ENCODE results near the gene PHIP. TPM values are rescaled to one million over a fixed set of nuclear protein-coding genes. Genes with fewer than 3 reads are reported as not detected.

Gene PHIP
- total and polyA plus RNA-seq, 10 of the 15 experiments (the other 5 are each of a cell fraction or from before 2014, with no cell fraction given) = 8.5 to 34.6 (median 17.9) TPM

GRCh38 chr6:78962448-78962847 is 115.6 kb downstream of the PHIP start:
- ChIA-PET SMC1A (ENCODE audit: uncharacterized antibody, unreplicated experiment) (no interaction called here), POLR2A (no interaction called here), CTCF (no interaction called here), RAD21 (ENCODE audit: unreplicated experiment) (no interaction called here)
- Histone ChIP-seq H4K20me1 (ENCODE audit: control insufficient read depth, insufficient read depth) (no peaks in the 10 kb centered on the region), H3K79me2 (ENCODE audit: control insufficient read depth, insufficient read depth, low read length) (no peaks in the 10 kb centered on the region), H3K9me3 (replicated peaks; ENCODE audit: control insufficient read depth, insufficient read depth, low read length) (no peaks in the 10 kb centered on the region), H3K4me3 (no peak overlapping the region), H3K27me3 (replicated peaks in 1 of 2; ENCODE audit: control insufficient read depth in 2 of 2, insufficient read depth in 2 of 2, low read length in 1 of 2) (no peaks in the 10 kb centered on the region), H2AFZ (ENCODE audit: control insufficient read depth, low read depth, low read length) (no peak overlapping the region), H3K27ac (ENCODE audit: control insufficient read depth, insufficient read depth) (no peak overlapping the region), H3K36me3 (ENCODE audit: control insufficient read depth in 2 of 2, insufficient read depth in 2 of 2, low read length in 1 of 2) (peaks cover 0 to 18% of the 10 kb centered on the region in 2 experiments; a peak in 3 of 4 replicates), H3K9ac (ENCODE audit: control insufficient read depth, insufficient read depth, low read length) (no peak overlapping the region), H3K4me2 (ENCODE audit: control insufficient read depth, insufficient read depth) (no peak overlapping the region), H3K4me1 (ENCODE audit: control insufficient read depth, insufficient read depth, low read length) (no peaks in the 10 kb centered on the region)
- DNase-seq (ENCODE audit: low read depth, low spot score) = no peak
- BruUV-seq (replicated peaks) = no TSS peak
- intact Hi-C loops (cut with micrococcal nuclease; ENCODE audit: unreplicated experiment) = no loop called here
- in situ Hi-C loops (cut with MboI) = no loop called here
- no peak for TF ChIP-seq GATAD2B (conservative IDR thresholded peaks at IDR 0.05; ENCODE audit: low read depth)
- no peak for TF ChIP-seq SMAD1 (IDR thresholded peaks at IDR 0.05; ENCODE audit: low read depth, partially characterized antibody)
- TF ChIP-seq BCL11A (IDR thresholded peaks at IDR 0.05; ENCODE audit: low read depth, low read length) = no peak
- TF ChIP-seq SRF (IDR thresholded peaks at IDR 0.05; ENCODE audit: low read depth in 2 of 2, low read length in 2 of 2) = no peak
- no peak for TF ChIP-seq RB1 (IDR thresholded peaks at IDR 0.05; ENCODE audit: borderline replicate concordance)
- no peak for TF ChIP-seq REST (IDR thresholded peaks at IDR 0.05; ENCODE audit: low read depth, low read length)
- no peak for TF ChIP-seq ASH2L (IDR thresholded peaks at IDR 0.05; ENCODE audit: borderline replicate concordance, low read depth)
- no peak for ATAC-seq
- WGBS (ENCODE audit: insufficient coverage, insufficient replicate concordance, low lambda C conversion rate, missing lambda C conversion rate) = 96% methylated on average over 1 of the region's 1 CpG
- FAIRE-seq = no peak

Data from GM12878 (cell line).